B cell (primary cell): Measurements from ENCODE around the gene ZMIZ1. TPM values are rescaled to one million over a fixed set of nuclear protein-coding genes. Genes with fewer than 3 reads are reported as not detected.
A peak's percentile ranks its signal among the peaks of the same experiment; 100 is the strongest.

Source experiments
- ATAC-seq: fragments of 200-7000 bp; cut with Tn5 transposase; one replicate; pipeline ENCODE4 v1.10.0; 2021; ENCODE audit warnings: low read depth, mild to moderate bottlenecking, moderate number of reproducible peaks, moderate library complexity
- CTCF ChIA-PET: fragments of 350-600 bp; sonication (Branson Sonifier 250); formaldehyde crosslinking; loops from one replicate; lab custom pipeline; 2021; ENCODE audit warnings: antibody characterized with exemption, inconsistent platforms; lab: Charles Lee
- POLR2A ChIA-PET: fragments of 350-600 bp; sonication (Branson Sonifier 250); formaldehyde crosslinking; loops from one replicate; lab custom pipeline; 2021; ENCODE audit warnings: antibody characterized with exemption; lab: Charles Lee
- DNase-seq: peaks from one replicate; pipeline ENCODE4 v3.0.0; 2013
- H2AFZ ChIP-seq: 2 replicates; pipeline ENCODE4 v1.6.1; 2012; ENCODE audit warnings: mild to moderate bottlenecking, low read depth, low read length; ENCODE audit not compliant: insufficient read depth, poor library complexity, severe bottlenecking
- H3K27ac ChIP-seq, 2 donors: 1 replicate in 1 of 2; 2 replicates in 1 of 2; pipeline ENCODE4 v1.5.1; 2012 to 2013; ENCODE audit warnings: low read length in 2 of 2, mild to moderate bottlenecking in 2 of 2, moderate library complexity in 1 of 2
- H3K27me3 ChIP-seq, 4 experiments: fragments of 200-600 bp in 1 of 4; sonication (generic) in 1 of 4; replicated peaks in 1 of 4; 1 replicate in 2 of 4; 2 replicates in 2 of 4; pipeline versions ENCODE4 v1.6.1 to v1.7.0; 2013 to 2016; ENCODE audit warnings: low read length in 3 of 4, mild to moderate bottlenecking in 2 of 4, mixed read lengths in 1 of 4, moderate library complexity in 1 of 4; ENCODE audit not compliant: insufficient read depth in 4 of 4, control insufficient read depth in 3 of 4; ENCODE audit errors: control extremely low read depth in 1 of 4
- H3K36me3 ChIP-seq, 2 experiments: replicated peaks in 1 of 2; 1 replicate in 1 of 2; 2 replicates in 1 of 2; pipeline versions ENCODE4 v1.6.1 to v1.7.1; 2013; ENCODE audit warnings: low read length in 1 of 2; ENCODE audit not compliant: insufficient read depth in 2 of 2, control insufficient read depth in 1 of 2; ENCODE audit errors: control extremely low read depth in 1 of 2, extremely low read depth in 1 of 2
- H3K4me1 ChIP-seq, 2 donors: fragments of 200-600 bp in 1 of 2; sonication (generic) in 1 of 2; 1 replicate in 1 of 2; 2 replicates in 1 of 2; pipeline versions ENCODE4 v1.5.1 to v1.6.1; 2013 to 2017; ENCODE audit warnings: low read length in 2 of 2; ENCODE audit not compliant: control insufficient read depth in 2 of 2, insufficient read depth in 2 of 2
- H3K4me2 ChIP-seq: replicated peaks from 2 replicates; pipeline ENCODE3; 2012; ENCODE audit warnings: mild to moderate bottlenecking, low read depth, low read length; ENCODE audit not compliant: poor library complexity, severe bottlenecking
- H3K4me3 ChIP-seq, 5 experiments: fragments of 200-600 bp in 1 of 5; sonication (generic) in 1 of 5; 1 replicate in 3 of 5; 2 replicates in 2 of 5; pipeline versions ENCODE4 v1.5.1 to v1.7.0; 2011 to 2016; ENCODE audit warnings: low read length in 4 of 5, mild to moderate bottlenecking in 4 of 5, low read depth in 2 of 5, control low read depth in 1 of 5, moderate library complexity in 1 of 5; ENCODE audit not compliant: insufficient read depth in 1 of 5; ENCODE audit errors: control extremely low read depth in 1 of 5, extremely low read depth in 1 of 5
- H3K79me2 ChIP-seq: fragments of 200-600 bp; sonication (generic); one replicate; pipeline ENCODE4 v1.6.0; 2016; ENCODE audit warnings: low read length; ENCODE audit not compliant: control insufficient read depth, insufficient read depth
- H3K9ac ChIP-seq: fragments of 200-600 bp; sonication (generic); 2 replicates; pipeline ENCODE4 v1.6.1; 2017; ENCODE audit warnings: mild to moderate bottlenecking, low read length, moderate library complexity
- H3K9me3 ChIP-seq, 3 donors: one replicate each; pipeline versions ENCODE4 v1.6.1 to v1.7.1; 2013; ENCODE audit warnings: low read length in 2 of 3; ENCODE audit not compliant: control insufficient read depth in 2 of 3, insufficient read depth in 1 of 3; ENCODE audit errors: control extremely low read depth in 1 of 3
- H4K20me1 ChIP-seq: 2 replicates; pipeline ENCODE4 v1.6.0; 2012; ENCODE audit warnings: mild to moderate bottlenecking, low read length; ENCODE audit not compliant: insufficient read depth, control insufficient read depth, poor library complexity, severe bottlenecking
- H3K27ac Mint-ChIP-seq: one replicate; pipeline ENCODE4 v1.8.0; 2021; ENCODE audit warnings: mixed read lengths
- H3K27me3 Mint-ChIP-seq: one replicate; pipeline ENCODE4 v1.8.0; 2021; ENCODE audit warnings: mixed read lengths
- H3K4me1 Mint-ChIP-seq: one replicate; pipeline ENCODE4 v1.8.0; 2021; ENCODE audit warnings: mixed read lengths
- H3K4me3 Mint-ChIP-seq: one replicate; pipeline ENCODE4 v1.8.0; 2021; ENCODE audit warnings: mixed read lengths
- H3K9me3 Mint-ChIP-seq: one replicate; pipeline ENCODE4 v1.8.0; 2022; ENCODE audit warnings: mixed read lengths; ENCODE audit not compliant: insufficient read depth
- EZH2 ChIP-seq: IDR thresholded peaks from 2 replicates; pipeline ENCODE4 v1.6.1; 2012; ENCODE audit warnings: borderline replicate concordance, low read depth, mild to moderate bottlenecking, moderate library complexity, low read length; ENCODE audit not compliant: insufficient read depth, poor library complexity, severe bottlenecking
- WGBS: methylation state at CpG from one replicate; pipeline ENCODE4 v1.1.5; 2013; ENCODE audit warnings: missing lambda C conversion rate; ENCODE audit not compliant: insufficient coverage; 5-methylcytosine and 5-hydroxymethylcytosine counted together
- intact Hi-C: fragments of 100-400 bp; cut with micrococcal nuclease; formaldehyde crosslinking; loops from one replicate; pipeline ENCODE4 v1.10.0; 2022
- polyA plus RNA-seq: library from polyadenylated mRNA; depleted of rRNA; stranded (reverse); fragments of >200 nt; gene quantifications from 2 replicates; pipeline ENCODE4 v1.2.3, GENCODE V29; 2012
- total RNA-seq, 2 donors: library from RNA; stranded (reverse); fragments of 120-200 nt in 1 of 2; gene quantifications; 1 replicate in 1 of 2; 2 replicates in 1 of 2; pipeline versions ENCODE4 v1.2.3 to v1.2.4, GENCODE V29; 2013 to 2022
- TF ChIP-seq, protein P1 (sequence below): fragments of 200-600 bp; IDR thresholded peaks from one replicate; pipeline ENCODE4 v1.8.0; 2022; ENCODE audit warnings: antibody characterized with exemption, mild to moderate bottlenecking

ZMIZ1 gene
- total and polyA plus RNA-seq, 2 donors (not counting 1 experiment from before 2014, with no cell fraction given), result 14.3 to 64.9 TPM

DNA sequence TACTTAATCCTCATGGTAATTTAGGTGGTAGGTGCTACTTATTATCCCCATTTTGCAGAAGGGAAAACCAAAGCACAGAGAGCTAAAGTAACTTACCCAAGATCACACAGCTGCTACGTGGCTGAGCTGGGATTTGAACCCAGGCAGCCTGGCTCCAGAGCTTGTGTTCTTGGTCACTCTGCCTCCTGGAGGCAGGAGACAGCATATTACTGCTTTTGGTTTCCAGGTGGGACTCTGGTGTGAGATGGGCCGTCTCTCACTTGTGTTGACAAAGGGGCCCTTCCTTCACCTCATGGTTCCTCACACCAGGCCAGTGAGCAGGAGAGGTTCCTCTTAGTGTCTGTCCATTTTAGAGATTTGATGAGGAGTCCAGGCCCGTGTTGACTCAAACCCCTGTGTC lies 198.7 kb downstream of the ZMIZ1 start:
- peak overlapping the region; percentile 67 for H3K4me2 ChIP-seq
- no peaks in the 10 kb centered on the region for H3K27me3 Mint-ChIP-seq
- H3K4me1 ChIP-seq, result peaks cover 54 to 92% of the 10 kb centered on the region in 2 donors
- H3K9ac ChIP-seq, result no peak overlapping the region
- TF ChIP-seq, protein P1, sequence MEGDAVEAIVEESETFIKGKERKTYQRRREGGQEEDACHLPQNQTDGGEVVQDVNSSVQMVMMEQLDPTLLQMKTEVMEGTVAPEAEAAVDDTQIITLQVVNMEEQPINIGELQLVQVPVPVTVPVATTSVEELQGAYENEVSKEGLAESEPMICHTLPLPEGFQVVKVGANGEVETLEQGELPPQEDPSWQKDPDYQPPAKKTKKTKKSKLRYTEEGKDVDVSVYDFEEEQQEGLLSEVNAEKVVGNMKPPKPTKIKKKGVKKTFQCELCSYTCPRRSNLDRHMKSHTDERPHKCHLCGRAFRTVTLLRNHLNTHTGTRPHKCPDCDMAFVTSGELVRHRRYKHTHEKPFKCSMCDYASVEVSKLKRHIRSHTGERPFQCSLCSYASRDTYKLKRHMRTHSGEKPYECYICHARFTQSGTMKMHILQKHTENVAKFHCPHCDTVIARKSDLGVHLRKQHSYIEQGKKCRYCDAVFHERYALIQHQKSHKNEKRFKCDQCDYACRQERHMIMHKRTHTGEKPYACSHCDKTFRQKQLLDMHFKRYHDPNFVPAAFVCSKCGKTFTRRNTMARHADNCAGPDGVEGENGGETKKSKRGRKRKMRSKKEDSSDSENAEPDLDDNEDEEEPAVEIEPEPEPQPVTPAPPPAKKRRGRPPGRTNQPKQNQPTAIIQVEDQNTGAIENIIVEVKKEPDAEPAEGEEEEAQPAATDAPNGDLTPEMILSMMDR, result peak; percentile 25
- TF ChIP-seq EZH2, result no peak
- CTCF ChIA-PET, result interaction anchor here (0.7 to 1.4 kb wide), 7 partner anchors 10 to 27 kb away, joined by 3 to 6 read pairs (median 3); no protein-coding TSS in a partner anchor
- H3K4me1 Mint-ChIP-seq, result peaks cover 92% of the 10 kb centered on the region
- H3K4me3 ChIP-seq, result no peak overlapping the region
- H3K9me3 Mint-ChIP-seq, result no peaks in the 10 kb centered on the region
- peaks cover 99% of the 10 kb centered on the region for H3K79me2 ChIP-seq
- H3K4me3 Mint-ChIP-seq, result peak overlapping the region; percentile 76
- no peaks in the 10 kb centered on the region for H3K27me3 ChIP-seq
- intact Hi-C loops, result no loop called here
- H3K27ac Mint-ChIP-seq, result peak overlapping the region; percentile 91
- H3K9me3 ChIP-seq, result no peaks in the 10 kb centered on the region
- no peak overlapping the region for H2AFZ ChIP-seq
- DNase-seq (no peak), ATAC-seq (no peak)
- H4K20me1 ChIP-seq, result peaks cover 1% of the 10 kb centered on the region
- POLR2A ChIA-PET, result interaction anchor here (0.8 kb wide), 1 partner anchor 20 kb away, joined by 3 read pairs; no protein-coding TSS in a partner anchor
- H3K27ac ChIP-seq, result peak overlapping the region in 1 of 2 donors; percentile 71
- 83% methylated on average over 1 of the region's 3 CpGs for WGBS
- no peaks in the 10 kb centered on the region for H3K36me3 ChIP-seq

DNA sequence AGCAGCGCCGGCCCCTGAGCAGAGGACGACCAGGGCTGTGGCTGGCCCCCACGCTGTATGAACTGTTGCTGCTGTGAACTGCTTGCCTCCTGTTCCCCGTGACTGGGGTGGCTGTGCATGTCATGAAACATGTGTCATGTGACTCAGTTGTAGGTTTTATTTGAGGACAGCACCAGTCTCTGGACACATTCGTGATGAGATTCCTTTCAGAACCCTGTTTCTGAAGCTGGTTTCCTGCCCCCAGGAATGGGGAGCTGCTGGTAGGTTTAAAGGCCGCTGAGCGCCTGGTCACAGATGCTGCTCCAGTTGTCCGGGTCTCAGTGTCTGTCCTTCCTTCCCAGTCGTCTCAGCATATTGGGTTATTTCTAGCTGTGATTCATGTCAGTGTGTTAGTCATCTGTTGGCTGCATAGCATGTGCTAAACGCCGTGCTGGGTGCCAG lies 199.4 kb downstream of the ZMIZ1 start:
- CTCF ChIA-PET, result interaction anchor here (0.6 to 1.3 kb wide), 4 partner anchors 16 to 1238 kb away, joined by 3 read pairs; no protein-coding TSS in a partner anchor

More for the DNA sequence above, 199.4 kb downstream of the ZMIZ1 start:
- Histone ChIP-seq H3K27ac (peak overlapping the region in 1 of 2 donors; percentile 14), H3K4me3 (no peak overlapping the region), H3K9me3 (no peaks in the 10 kb centered on the region), H3K4me1 (peaks cover 49 to 89% of the 10 kb centered on the region in 2 donors), H3K27me3 (no peaks in the 10 kb centered on the region), H3K9ac (no peak overlapping the region), H3K4me2 (peak overlapping the region; percentile 10), H3K36me3 (peaks cover 0 to 4% of the 10 kb centered on the region in 2 experiments), H4K20me1 (peaks cover 8% of the 10 kb centered on the region), H3K79me2 (peaks cover 99% of the 10 kb centered on the region), H2AFZ (no peak overlapping the region)
- TF ChIP-seq EZH2, result no peak
- TF ChIP-seq, protein P1, result no peak
- ATAC-seq, result no peak
- H3K27me3 Mint-ChIP-seq, result no peaks in the 10 kb centered on the region
- intact Hi-C loops, result no loop called here
- H3K27ac Mint-ChIP-seq, result peak overlapping the region; percentile 89
- POLR2A ChIA-PET, result no interaction called here
- no peak for DNase-seq
- H3K4me3 Mint-ChIP-seq, result peak overlapping the region; percentile 76
- WGBS, result 87% methylated on average over 12 of the region's 12 CpGs
- no peaks in the 10 kb centered on the region for H3K9me3 Mint-ChIP-seq
- H3K4me1 Mint-ChIP-seq, result peaks cover 86% of the 10 kb centered on the region
